CD14-positive monocyte (primary cell): ENCODE data around the gene PKLR. TPM values are rescaled to one million over a fixed set of nuclear protein-coding genes. Genes with fewer than 3 reads are reported as not detected.

Experiments used
- DNase-seq, 3 donors: peaks; one replicate each; pipeline ENCODE4 v3.0.0-alpha.2; 2011 to 2022
- H2AFZ ChIP-seq: 2 replicates; pipeline ENCODE4 v1.6.0; 2012; ENCODE audit warnings: mild to moderate bottlenecking, low read depth, low read length, inconsistent platforms; ENCODE audit not compliant: insufficient read depth, poor library complexity, severe bottlenecking
- H3K27ac ChIP-seq, 2 donors: 1 replicate in 1 of 2; 2 replicates in 1 of 2; pipeline ENCODE4 v1.5.1; 2012 to 2013; ENCODE audit warnings: low read length in 2 of 2, control low read depth in 1 of 2, inconsistent platforms in 1 of 2, low read depth in 1 of 2, mild to moderate bottlenecking in 1 of 2
- H3K27me3 ChIP-seq, 2 donors: one replicate each; pipeline versions ENCODE4 v1.6.0 to v1.6.1; 2011 to 2013; ENCODE audit warnings: low read length in 2 of 2; ENCODE audit not compliant: control insufficient read depth in 2 of 2, insufficient read depth in 2 of 2
- H3K36me3 ChIP-seq, 2 donors: replicated peaks in 1 of 2; 1 replicate in 1 of 2; 2 replicates in 1 of 2; pipeline versions ENCODE4 v1.5.1 to v1.6.1; 2012 to 2013; ENCODE audit warnings: low read length in 2 of 2, control low read depth in 1 of 2, inconsistent platforms in 1 of 2, mild to moderate bottlenecking in 1 of 2; ENCODE audit not compliant: insufficient read depth in 2 of 2, control insufficient read depth in 1 of 2
- H3K4me1 ChIP-seq, 2 donors: 1 replicate in 1 of 2; 2 replicates in 1 of 2; pipeline versions ENCODE4 v1.5.1 to v1.6.1; 2012 to 2013; ENCODE audit warnings: low read length in 2 of 2, control low read depth in 1 of 2, inconsistent platforms in 1 of 2, mild to moderate bottlenecking in 1 of 2, moderate library complexity in 1 of 2; ENCODE audit not compliant: insufficient read depth in 2 of 2, control insufficient read depth in 1 of 2
- H3K4me2 ChIP-seq: replicated peaks from 2 replicates; pipeline ENCODE3; 2012; ENCODE audit warnings: low read length, moderate library complexity, mild to moderate bottlenecking; ENCODE audit not compliant: poor library complexity, severe bottlenecking; ENCODE audit errors: extremely low read depth
- H3K4me3 ChIP-seq, 3 experiments: fragments of 200-600 bp in 1 of 3; sonication (generic) in 1 of 3; replicated peaks in 1 of 3; 1 replicate in 2 of 3; 2 replicates in 1 of 3; pipeline ENCODE4 v1.5.1; 2011 to 2013; ENCODE audit warnings: low read length in 3 of 3, mild to moderate bottlenecking in 3 of 3, control low read depth in 2 of 3, low read depth in 2 of 3, inconsistent platforms in 1 of 3, moderate library complexity in 1 of 3
- H3K79me2 ChIP-seq: 2 replicates; pipeline ENCODE4 v1.6.0; 2012; ENCODE audit warnings: mild to moderate bottlenecking, control low read depth, inconsistent platforms, low read length, moderate library complexity; ENCODE audit not compliant: insufficient read depth
- H3K9ac ChIP-seq: 2 replicates; pipeline ENCODE4 v1.6.0; 2017; ENCODE audit warnings: low read length, mild to moderate bottlenecking; ENCODE audit not compliant: insufficient read depth, poor library complexity, severe bottlenecking
- H3K9me3 ChIP-seq, 2 donors: replicated peaks in 1 of 2; 1 replicate in 1 of 2; 2 replicates in 1 of 2; pipeline versions ENCODE4 v1.5.1 to v1.6.1; 2012 to 2013; ENCODE audit warnings: low read length in 2 of 2, control low read depth in 1 of 2; ENCODE audit not compliant: control insufficient read depth in 1 of 2, insufficient read depth in 1 of 2
- H4K20me1 ChIP-seq: 2 replicates; pipeline ENCODE4 v1.6.0; 2012; ENCODE audit warnings: mild to moderate bottlenecking, low read length, control low read depth, moderate library complexity; ENCODE audit not compliant: insufficient read depth
- H3K27ac Mint-ChIP-seq, 7 donors: one replicate each; pipeline ENCODE4 v1.8.0; 2020; ENCODE audit warnings: mild to moderate bottlenecking in 7 of 7, mixed read lengths in 7 of 7, moderate library complexity in 6 of 7, inconsistent platforms in 2 of 7
- H3K27me3 Mint-ChIP-seq, 3 donors: one replicate each; pipeline ENCODE4 v1.8.0; 2021 to 2022; ENCODE audit warnings: low read depth in 3 of 3, mild to moderate bottlenecking in 3 of 3, mixed read lengths in 3 of 3, moderate library complexity in 3 of 3, inconsistent platforms in 1 of 3
- H3K36me3 Mint-ChIP-seq, 2 donors: one replicate each; pipeline ENCODE4 v1.8.0; 2020; ENCODE audit warnings: mixed read lengths in 2 of 2, inconsistent platforms in 1 of 2, mild to moderate bottlenecking in 1 of 2
- H3K4me1 Mint-ChIP-seq: one replicate; pipeline ENCODE4 v1.8.0; 2020; ENCODE audit warnings: mild to moderate bottlenecking, mixed read lengths
- H3K4me3 Mint-ChIP-seq, 2 donors: one replicate each; pipeline ENCODE4 v1.8.0; 2020; ENCODE audit warnings: mild to moderate bottlenecking in 2 of 2, mixed read lengths in 2 of 2, moderate library complexity in 1 of 2
- H3K9me3 Mint-ChIP-seq, 7 donors: one replicate each; pipeline ENCODE4 v1.8.0; 2020 to 2022; ENCODE audit warnings: mixed read lengths in 7 of 7, mild to moderate bottlenecking in 6 of 7, moderate library complexity in 6 of 7, inconsistent platforms in 2 of 7
- WGBS: methylation state at CpG from one replicate; pipeline ENCODE4 v1.1.5; 2013; ENCODE audit warnings: missing lambda C conversion rate; ENCODE audit not compliant: insufficient coverage; 5-methylcytosine and 5-hydroxymethylcytosine counted together
- intact Hi-C, 2 donors: fragments of 100-400 bp; cut with micrococcal nuclease; formaldehyde crosslinking; loops; one replicate each; pipeline versions ENCODE4 v1.15.0 to v1.15.1; 2023
- polyA plus RNA-seq, 3 donors: library from polyadenylated mRNA; depleted of rRNA in 1 of 3; unstranded in 2 of 3; stranded (reverse) in 1 of 3; fragments of 300-500 nt in 2 of 3; fragments of >200 nt in 1 of 3; fragmentation: Illumina TruSeq in 2 of 3; gene quantifications; 1 replicate in 2 of 3; 2 replicates in 1 of 3; pipeline ENCODE4 v1.2.3, GENCODE V29; 2012 to 2021
- TF ChIP-seq, protein P1 (sequence below): fragments of 200-600 bp; IDR thresholded peaks from one replicate; pipeline ENCODE4 v1.8.0; 2022; ENCODE audit warnings: antibody characterized with exemption, mild to moderate bottlenecking

PKLR gene
- polyA plus RNA-seq, 3 donors, result 0.05 TPM; not detected in 2

DNA sequence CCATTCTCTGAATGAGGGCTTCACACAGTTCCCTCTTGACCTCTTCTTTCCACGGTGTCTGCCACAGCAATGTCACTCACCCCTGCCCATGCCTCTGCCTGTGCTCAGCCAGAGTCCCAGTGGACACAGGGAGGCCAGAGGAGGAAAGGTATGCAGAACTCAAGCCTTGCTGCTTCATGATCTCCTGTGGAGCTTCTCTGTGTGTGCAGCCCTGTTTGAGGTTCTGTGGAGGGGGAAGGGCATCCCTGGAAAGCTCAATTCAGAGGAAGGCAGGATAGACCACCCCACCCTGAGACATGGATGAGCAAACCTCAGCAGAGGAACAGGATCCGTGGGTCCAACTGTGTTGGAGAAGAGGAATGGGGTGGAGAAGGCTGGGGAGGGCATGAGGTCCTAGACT, 22.0 kb downstream of the PKLR start:
- peaks cover 0 to 20% of the 10 kb centered on the region in 2 donors for H3K27me3 ChIP-seq
- no peak overlapping the region for H3K27ac Mint-ChIP-seq
- no peaks in the 10 kb centered on the region for H3K36me3 ChIP-seq
- TF ChIP-seq, protein P1, sequence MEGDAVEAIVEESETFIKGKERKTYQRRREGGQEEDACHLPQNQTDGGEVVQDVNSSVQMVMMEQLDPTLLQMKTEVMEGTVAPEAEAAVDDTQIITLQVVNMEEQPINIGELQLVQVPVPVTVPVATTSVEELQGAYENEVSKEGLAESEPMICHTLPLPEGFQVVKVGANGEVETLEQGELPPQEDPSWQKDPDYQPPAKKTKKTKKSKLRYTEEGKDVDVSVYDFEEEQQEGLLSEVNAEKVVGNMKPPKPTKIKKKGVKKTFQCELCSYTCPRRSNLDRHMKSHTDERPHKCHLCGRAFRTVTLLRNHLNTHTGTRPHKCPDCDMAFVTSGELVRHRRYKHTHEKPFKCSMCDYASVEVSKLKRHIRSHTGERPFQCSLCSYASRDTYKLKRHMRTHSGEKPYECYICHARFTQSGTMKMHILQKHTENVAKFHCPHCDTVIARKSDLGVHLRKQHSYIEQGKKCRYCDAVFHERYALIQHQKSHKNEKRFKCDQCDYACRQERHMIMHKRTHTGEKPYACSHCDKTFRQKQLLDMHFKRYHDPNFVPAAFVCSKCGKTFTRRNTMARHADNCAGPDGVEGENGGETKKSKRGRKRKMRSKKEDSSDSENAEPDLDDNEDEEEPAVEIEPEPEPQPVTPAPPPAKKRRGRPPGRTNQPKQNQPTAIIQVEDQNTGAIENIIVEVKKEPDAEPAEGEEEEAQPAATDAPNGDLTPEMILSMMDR, result no peak
- WGBS, result 86% methylated on average over 1 of the region's 2 CpGs
- no peaks in the 10 kb centered on the region for H3K79me2 ChIP-seq
- H3K4me3 Mint-ChIP-seq, result peak overlapping the region in 1 of 2 donors; percentile 32
- H2AFZ ChIP-seq, result no peak overlapping the region
- no peak overlapping the region for H3K4me2 ChIP-seq
- peaks cover 12 to 19% (median 14%) of the 10 kb centered on the region in 3 donors for H3K27me3 Mint-ChIP-seq
- peaks cover 16 to 20% of the 10 kb centered on the region in 2 donors for H3K4me1 ChIP-seq
- peaks cover 25% of the 10 kb centered on the region for H3K4me1 Mint-ChIP-seq
- H4K20me1 ChIP-seq, result no peaks in the 10 kb centered on the region
- no peak overlapping the region for H3K9ac ChIP-seq
- intact Hi-C loops, result loop anchor here (2.0 to 5.0 kb wide), 2 partner anchors 43 to 44 kb away; partner anchors contain the start of gene RUSC1 (in 1 of the 2)
- H3K9me3 ChIP-seq, result no peaks in the 10 kb centered on the region
- DNase-seq, result no peak
- H3K27ac ChIP-seq, result no peak overlapping the region
- H3K36me3 Mint-ChIP-seq, result no peaks in the 10 kb centered on the region
- H3K4me3 ChIP-seq, result no peak overlapping the region
- no peaks in the 10 kb centered on the region for H3K9me3 Mint-ChIP-seq

DNA sequence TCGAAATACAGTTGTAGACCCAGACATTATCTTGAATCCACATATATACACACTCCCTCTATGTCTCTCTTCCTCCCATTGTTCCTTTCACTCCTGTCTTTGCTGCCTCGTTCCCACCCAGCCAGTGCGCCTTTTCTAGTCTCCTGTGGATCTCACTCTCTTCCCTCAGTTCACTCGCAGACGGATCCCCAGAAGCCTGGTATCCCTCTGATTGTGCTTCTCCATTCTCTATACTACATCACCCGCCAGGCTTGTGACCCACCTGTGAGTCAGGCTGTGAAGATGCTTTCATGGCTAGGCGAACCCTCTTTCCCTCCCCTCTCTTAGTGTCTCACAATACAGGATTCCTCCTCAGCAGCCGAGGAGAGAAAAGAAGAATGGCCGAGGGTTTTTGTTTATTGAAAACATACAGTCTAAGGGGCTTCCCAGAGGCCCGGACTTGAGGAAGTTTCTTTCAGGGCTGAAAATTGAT, 22.5 kb downstream of the PKLR start:
- Histone ChIP-seq H2AFZ (no peak overlapping the region), H4K20me1 (no peaks in the 10 kb centered on the region), H3K27me3 (peaks cover 0 to 20% of the 10 kb centered on the region in 2 donors), H3K4me1 (peaks cover 19 to 24% of the 10 kb centered on the region in 2 donors), H3K4me2 (no peak overlapping the region), H3K79me2 (no peaks in the 10 kb centered on the region), H3K9ac (no peak overlapping the region), H3K4me3 (no peak overlapping the region), H3K36me3 (no peaks in the 10 kb centered on the region), H3K27ac (no peak overlapping the region), H3K9me3 (no peaks in the 10 kb centered on the region)
- Mint-ChIP-seq H3K4me3 (peak overlapping the region; percentile 57 to 87), H3K27me3 (peaks cover 12 to 19% (median 14%) of the 10 kb centered on the region in 3 donors), H3K27ac (peak overlapping the region in 1 of 7 donors; percentile 43), H3K36me3 (no peaks in the 10 kb centered on the region), H3K9me3 (no peaks in the 10 kb centered on the region), H3K4me1 (peaks cover 28% of the 10 kb centered on the region)
- TF ChIP-seq, protein P1, result peak; percentile 5
- DNase-seq, result no peak
- intact Hi-C loops, result loop anchor here (2.0 to 5.0 kb wide), 2 partner anchors 44 kb away; partner anchors contain the start of gene RUSC1 (in 1 of the 2)
- WGBS, result 77% methylated on average over 6 of the region's 10 CpGs
